HG02943 (cell line): Measurements from ENCODE around the gene SLAIN1.
"Not testable (repeated sequence)": the region's sequence is repeated elsewhere in the genome, so short reads cannot be mapped to it uniquely, and the experiment has no call there.

Experiments used
- ATAC-seq: cut with Tn5 transposase; IDR thresholded peaks from one replicate; pipeline ENCODE4 v1.9.1; 2021; ENCODE audit warnings: mild to moderate bottlenecking, low read depth, moderate library complexity; ENCODE audit not compliant: unreplicated experiment

The SLAIN1 gene

DNA sequence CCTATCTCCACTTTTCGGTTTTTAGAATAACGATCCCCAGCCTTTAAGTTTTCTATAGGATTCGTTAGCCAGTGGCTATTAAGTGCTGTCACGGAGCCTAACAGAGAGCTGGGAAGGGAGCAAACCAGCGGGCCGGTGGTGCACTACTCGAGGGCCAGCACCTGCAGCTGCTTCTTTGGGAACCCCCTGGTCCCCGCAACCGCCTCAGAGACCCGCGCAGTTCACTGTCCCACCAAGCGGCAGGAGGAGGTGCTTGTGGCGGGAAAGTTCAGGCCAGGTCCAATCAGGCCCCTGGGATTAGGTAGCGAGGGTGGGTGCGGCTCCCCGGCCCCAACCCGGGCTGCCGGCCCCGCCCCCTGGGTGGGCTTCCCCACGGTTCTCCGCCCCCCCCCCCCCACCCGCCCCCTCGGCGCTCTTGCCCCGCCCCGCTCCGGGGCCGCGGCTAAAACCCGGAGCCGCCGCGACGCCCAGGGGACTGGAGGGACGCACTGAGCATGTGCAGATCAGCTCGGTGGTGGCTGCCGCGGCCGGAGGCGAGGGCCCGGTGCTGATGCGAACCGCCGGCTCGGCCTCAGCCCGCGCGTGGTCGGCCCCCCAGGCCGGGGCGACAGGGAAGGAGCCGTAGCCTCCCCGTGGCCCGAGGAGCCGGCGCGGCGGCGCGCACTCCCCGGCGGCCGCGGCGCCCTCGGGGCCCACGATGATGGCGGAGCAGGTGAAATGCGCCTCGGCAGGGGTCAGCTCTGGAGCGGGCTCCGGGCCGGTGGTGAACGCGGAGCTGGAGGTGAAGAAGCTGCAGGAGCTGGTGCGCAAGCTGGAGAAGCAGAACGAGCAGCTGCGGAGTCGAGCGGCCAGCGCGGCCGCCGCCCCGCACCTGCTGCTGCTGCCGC lies at the start of gene SLAIN1:
Gene SLAIN1 (plus strand): TSS at position 471 of the 887 bp plus-strand sequence. CDS start 227 bp downstream, at position 698.
- ATAC-seq: peak; percentile 64

- no peak for ATAC-seq
Measured at GRCh38 chr13:77650409-77650808, 47.1 kb upstream of the SLAIN1 start.

DNA sequence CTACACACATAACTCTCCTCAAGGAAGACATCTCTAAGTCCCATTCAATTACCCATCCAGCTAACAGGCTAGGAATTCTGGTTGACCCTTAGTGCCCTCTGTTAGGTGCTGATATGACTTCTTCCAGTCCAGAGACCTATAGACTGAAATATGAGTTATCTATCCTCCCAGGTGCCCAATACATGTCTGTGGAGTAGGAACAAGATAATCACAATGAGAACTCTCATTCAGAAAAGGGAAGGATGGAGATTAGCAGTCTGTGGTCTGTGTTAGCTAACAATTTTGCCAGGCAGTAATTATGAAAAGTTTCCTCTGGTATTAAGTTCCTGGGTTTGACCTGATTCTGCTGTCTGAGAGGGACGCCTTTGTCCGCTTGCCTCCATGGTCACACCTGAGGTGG lies 44.2 kb upstream of the SLAIN1 start:
- ATAC-seq: no peak

GRCh38 chr13:77660016-77660415 lies 37.5 kb upstream of the SLAIN1 start:
- not testable (repeated sequence) for ATAC-seq

GRCh38 chr13:77660841-77661250 lies 36.6 kb upstream of the SLAIN1 start:
- ATAC-seq: no peak

DNA sequence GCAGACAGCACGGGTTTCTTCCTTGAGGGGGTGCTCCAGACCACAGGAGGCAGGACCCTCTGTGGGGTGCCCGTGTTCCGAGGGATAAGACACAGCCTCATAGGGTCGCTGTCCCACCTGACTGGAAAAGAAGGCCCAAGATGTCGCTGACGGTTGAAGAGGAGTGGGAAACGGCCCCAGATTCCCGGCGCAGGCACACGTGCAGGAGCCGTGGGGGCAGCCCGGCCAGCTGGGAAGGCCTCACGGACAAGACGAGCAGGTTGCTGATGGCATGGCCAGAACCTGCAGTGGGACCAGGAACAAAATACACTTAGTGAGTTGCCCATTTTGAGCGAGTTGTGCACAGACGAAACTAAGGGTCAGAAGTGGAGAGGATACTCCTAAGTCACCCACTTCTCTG lies 35.2 kb upstream of the SLAIN1 start:
- ATAC-seq: not testable (repeated sequence)

DNA sequence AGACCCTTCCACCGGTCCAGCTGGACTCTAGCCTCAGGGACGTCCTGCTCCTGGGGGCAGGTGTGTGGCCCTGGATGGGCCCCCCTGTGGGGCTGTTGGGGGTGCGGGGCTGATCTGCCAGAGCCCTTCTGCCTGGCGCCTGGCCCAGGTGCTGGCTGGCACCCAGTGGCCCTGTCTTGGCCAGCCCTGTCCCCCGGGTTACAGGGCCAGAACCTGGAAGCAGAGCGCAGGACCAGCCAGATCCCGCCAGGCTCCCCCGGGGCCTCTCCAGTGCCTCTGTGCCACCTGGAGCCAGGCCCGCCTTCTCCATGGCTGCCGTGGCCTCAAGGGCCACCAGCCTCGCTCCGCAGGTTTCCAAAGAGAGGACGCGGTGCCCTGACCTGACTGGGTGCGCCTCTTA lies 34.7 kb upstream of the SLAIN1 start:
- not testable (repeated sequence) for ATAC-seq

GRCh38 chr13:77674852-77675251 lies 22.6 kb upstream of the SLAIN1 start:
- ATAC-seq: no peak

GRCh38 chr13:77678691-77679235 lies 18.7 kb upstream of the SLAIN1 start:
- no peak for ATAC-seq

GRCh38 chr13:77687799-77688198 lies 9.7 kb upstream of the SLAIN1 start:
- no peak for ATAC-seq

- ATAC-seq: no peak
Measured at GRCh38 chr13:77691871-77692270, 5.6 kb upstream of the SLAIN1 start.

- ATAC-seq: no peak
Measured at GRCh38 chr13:77692746-77693448, 4.6 kb upstream of the SLAIN1 start.

DNA sequence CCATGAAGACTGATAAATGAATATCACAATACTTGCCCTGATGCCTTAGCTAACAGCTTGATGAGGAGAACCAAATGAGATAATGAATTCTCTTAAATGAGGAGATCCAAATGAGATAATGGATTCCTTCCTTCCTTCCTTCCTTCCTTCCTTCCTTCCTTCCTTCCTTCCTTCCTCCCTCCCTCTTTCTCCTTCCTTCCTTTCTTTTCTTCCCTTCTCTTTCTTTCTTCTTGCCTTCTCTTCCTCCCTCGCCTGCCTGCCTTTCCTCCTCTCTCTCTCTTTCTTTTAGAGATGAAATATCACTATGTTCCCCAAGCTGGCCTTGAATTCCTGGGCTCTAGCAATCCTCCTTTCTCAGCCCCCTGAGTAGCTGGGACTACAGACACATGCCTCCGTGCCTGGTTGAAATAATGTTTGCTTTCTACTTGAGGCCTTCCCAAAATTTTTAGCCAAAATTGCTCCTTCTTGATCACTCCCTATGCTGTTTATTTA lies 4.0 kb upstream of the SLAIN1 start:
- no peak for ATAC-seq

DNA sequence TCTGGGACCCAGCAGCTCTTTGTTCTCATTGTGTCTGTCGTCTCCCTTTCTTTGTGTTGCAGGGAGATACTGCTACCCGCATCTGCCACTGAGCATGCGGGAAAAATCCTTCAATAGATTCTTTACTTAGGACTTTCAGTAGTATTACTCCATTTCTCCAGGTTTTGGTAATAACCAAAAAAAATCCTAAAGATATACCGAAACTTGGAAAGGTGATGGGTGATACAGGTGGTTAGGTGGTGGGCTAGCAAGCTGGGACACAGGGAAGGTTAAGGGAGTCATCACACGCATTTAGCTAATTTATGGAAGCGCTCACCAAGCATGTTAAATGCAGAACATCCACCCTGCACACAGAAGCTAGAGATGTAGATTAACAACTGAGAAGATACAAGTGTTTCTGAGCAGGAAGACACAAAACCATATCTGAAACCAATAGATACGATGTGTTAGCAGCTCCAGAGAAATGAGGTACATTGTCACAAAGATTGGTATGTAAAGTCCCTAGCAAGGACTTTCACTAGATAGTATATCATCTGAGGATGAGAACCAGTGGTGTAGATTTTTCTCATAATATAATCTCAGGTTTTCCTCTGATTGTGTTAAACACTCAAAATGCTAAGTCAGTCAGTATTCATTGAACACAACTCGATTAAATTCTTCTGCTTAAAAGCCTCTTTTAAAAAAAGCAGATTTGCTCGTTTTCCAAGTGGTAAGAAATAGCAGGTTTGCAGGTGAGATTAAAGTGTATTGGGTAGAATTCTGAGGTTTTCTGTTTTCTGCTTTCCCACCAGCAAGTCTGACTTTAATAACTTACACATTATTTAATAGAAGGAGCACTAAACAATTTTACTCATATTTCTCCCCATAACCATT lies 1.2 kb upstream of the SLAIN1 start:
- ATAC-seq: no peak

DNA sequence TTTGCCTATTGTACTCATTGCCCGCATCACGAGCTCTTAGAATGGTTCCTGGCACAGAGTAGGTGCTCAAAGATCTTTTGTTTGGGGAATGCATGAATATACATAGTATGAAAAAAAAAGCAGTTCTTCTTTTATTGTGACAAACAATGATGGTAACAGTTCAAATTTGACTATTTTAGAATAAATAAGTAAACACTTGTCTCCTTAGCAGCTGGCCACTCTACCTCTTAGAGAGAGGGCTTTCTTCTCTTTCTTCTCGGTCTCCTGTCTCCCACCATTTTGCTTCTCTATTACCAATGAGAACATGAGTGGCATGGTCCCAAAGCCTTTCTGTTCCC lies 639 bp upstream of the SLAIN1 start:
- ATAC-seq: peak; percentile 1

- ATAC-seq: peak; percentile 36
Measured at GRCh38 chr13:77698201-77699058, 943 bp downstream of the SLAIN1 start.

DNA sequence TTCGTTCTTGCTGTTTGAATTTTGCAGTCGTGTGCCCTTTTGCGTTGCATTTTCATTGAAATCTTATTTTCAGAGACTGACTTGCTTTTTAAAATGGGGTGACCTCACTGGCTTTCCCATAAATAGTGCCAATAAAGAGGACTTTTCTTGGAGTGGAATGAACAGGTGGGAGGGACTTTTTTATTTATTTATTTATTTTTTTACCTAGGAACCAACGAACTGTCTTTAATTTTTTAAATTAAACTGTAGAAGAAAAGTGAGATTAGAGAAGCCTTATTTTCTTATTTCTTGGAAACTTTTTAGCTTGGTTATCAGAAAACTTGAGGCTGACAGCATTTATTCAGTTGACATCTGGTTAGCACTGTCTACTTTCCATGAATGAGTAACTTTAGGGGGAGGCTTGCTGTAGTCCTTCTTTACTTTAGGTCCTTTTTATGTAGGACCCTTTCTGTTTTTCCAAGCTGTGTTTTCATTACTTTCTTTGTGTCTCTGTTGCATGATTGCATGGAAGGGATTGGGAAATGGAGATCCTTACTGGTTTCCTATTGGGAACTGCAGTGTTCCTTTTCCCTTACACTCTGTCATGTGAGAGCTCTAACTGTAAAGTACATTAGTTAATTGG lies 1.7 kb downstream of the SLAIN1 start:
- ATAC-seq: no peak

- ATAC-seq: no peak
Measured at GRCh38 chr13:77701305-77701704, 3.8 kb downstream of the SLAIN1 start.

DNA sequence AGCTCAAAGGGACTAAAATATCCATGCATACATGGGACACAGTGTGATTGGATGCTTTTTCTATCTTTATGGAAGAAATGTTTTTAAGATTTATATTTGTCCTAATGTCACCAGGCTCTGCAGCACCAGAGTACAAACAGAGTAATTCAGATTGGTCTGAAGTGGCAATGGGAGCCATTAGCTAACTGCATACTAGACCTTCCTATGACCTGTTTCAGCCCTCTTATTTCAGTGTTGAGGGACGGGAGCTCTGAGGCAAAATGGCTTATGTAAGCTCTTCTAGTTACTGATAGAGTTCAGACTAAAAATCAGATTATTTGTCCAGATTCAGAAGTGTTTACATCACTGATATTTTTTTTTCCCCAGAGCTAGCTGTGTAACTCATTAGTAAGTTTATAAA lies 4.9 kb downstream of the SLAIN1 start:
- no peak for ATAC-seq
